Heart right ventricle (tissue), 16 donors: ENCODE results near the gene TBC1D12. TPM values are rescaled to one million over a fixed set of nuclear protein-coding genes. Genes with fewer than 3 reads are reported as not detected.

Experiments
- ATAC-seq, 8 donors: fragments of 200-7000 bp; cut with Tn5 transposase; one replicate each; pipeline ENCODE4 v1.9.1; 2020; ENCODE audit warnings: mild to moderate bottlenecking in 8 of 8, moderate library complexity in 8 of 8, moderate number of reproducible peaks in 1 of 8
- DNase-seq, 2 donors: peaks; one replicate each; pipeline ENCODE4 v3.0.0-alpha.2; 2020
- H3K27ac ChIP-seq, 10 donors: fragments of 200-600 bp; sonication (generic) in 2 of 10; one replicate each; pipeline versions ENCODE4 v1.5.0 to v1.8.0; 2020 to 2022; ENCODE audit warnings: mild to moderate bottlenecking in 3 of 10
- H3K27me3 ChIP-seq, 7 donors: fragments of 200-600 bp; one replicate each; pipeline ENCODE4 v1.8.0; 2021 to 2022; ENCODE audit warnings: mild to moderate bottlenecking in 2 of 7
- H3K36me3 ChIP-seq, 9 donors: fragments of 200-600 bp; sonication (generic) in 1 of 9; one replicate each; pipeline versions ENCODE4 v1.5.0 to v1.8.0; 2020 to 2022; ENCODE audit warnings: mild to moderate bottlenecking in 2 of 9
- H3K4me1 ChIP-seq, 9 donors: fragments of 200-600 bp; sonication (generic) in 1 of 9; one replicate each; pipeline versions ENCODE4 v1.5.0 to v1.8.0; 2020 to 2022; ENCODE audit warnings: mild to moderate bottlenecking in 4 of 9
- H3K4me3 ChIP-seq, 10 donors: fragments of 200-600 bp; sonication (generic) in 2 of 10; one replicate each; pipeline versions ENCODE4 v1.5.0 to v1.8.0; 2020 to 2022; ENCODE audit warnings: mild to moderate bottlenecking in 7 of 10, moderate library complexity in 2 of 10
- H3K9me3 ChIP-seq, 11 donors: fragments of 200-600 bp in 10 of 11; sonication (generic) in 2 of 11; one replicate each; pipeline versions ENCODE4 v1.5.0 to v1.8.0; 2013 to 2022; ENCODE audit warnings: mild to moderate bottlenecking in 2 of 11, control low read depth in 1 of 11, moderate library complexity in 1 of 11
- WGBS, 2 donors: extraction: QIAGEN DNeasy Blood & Tissue Kit; methylation state at CpG; one replicate each; pipeline ENCODE4 v1.1.7; 2013; ENCODE audit warnings: inconsistent platforms in 1 of 2; 5-methylcytosine and 5-hydroxymethylcytosine counted together
- intact Hi-C, 10 donors: fragments of 100-400 bp; cut with DNase I; formaldehyde crosslinking; loops; one replicate each; pipeline versions ENCODE4 v1.11.1 to v1.14.2; 2022
- polyA plus RNA-seq, 2 donors: library from polyadenylated mRNA; stranded (reverse); fragments of 200-250 nt; gene quantifications; one replicate each; pipeline ENCODE4 v1.2.3, GENCODE V29; 2013
- total RNA-seq, 10 donors: library from RNA; stranded (reverse); fragmentation: NEBNext Ultra II Directional in 3 of 10; extraction: Animal tissue kit (Norgen Biotek cat#: 25700) in 3 of 10; gene quantifications; one replicate each; pipeline versions ENCODE4 v1.2.1 to v1.2.4, GENCODE V29; 2021 to 2023
- TF ChIP-seq, protein P1 (sequence below), 9 donors: fragments of 200-600 bp; sonication (generic) in 2 of 9; IDR thresholded peaks; one replicate each; pipeline versions ENCODE4 v1.5.0 to v1.8.0; 2021 to 2022; ENCODE audit warnings: antibody characterized with exemption in 9 of 9, mild to moderate bottlenecking in 5 of 9, moderate library complexity in 1 of 9
- donor health status: Arrhythmogenic right ventricular cardiomyopathy.
- donor health status: ischemic (EF 13 %, LVEDD 7.1; RV severe dilation, severe dysfunction).
- donor health status: healthy with polysubstance abuse.
- donor health status: DM: no; HTN: yes; CAD: no.
- donor health status: DM: no; HTN: no; CAD: no.
- donor health status: ischemic (EF 25% LVEDD 6.9; RV normal size, moderate dysfunction).
- donor health status: ischemic (EF 25% LVEDD 5.7; RV mildly dilated, moderate dysfunction).
- donor health status: healthy.
- donor health status: DM: yes; HTN: yes; CAD: no.
- donor health status: Ischemic cardiomyopathy.
- donor health status: ischemic (EF 35%, LVEDD 5.7; RV mildly dilated, moderate dysfunction).
- donor health status: nonischemic (EF 11% LVEDD 7.7; RV severe dilation, severe dysfunction).
- donor health status: DM: yes; HTN: yes; CAD: no.
- donor health status: PGD.
- donor health status: ischemic (EF 29% LVEDD 5.4; RV normal size, mild dysfunction).
- donor health status: nonischemic (EF 23%, LVEDD 6.1; RV moderate dilation, normal function).

The TBC1D12 gene
- total and polyA plus RNA-seq, 12 donors, result 3.7 to 22.9 (median 5.0) TPM

GRCh38 chr10:94398762-94399161 lies 3.6 kb upstream of the TBC1D12 start:
- intact Hi-C loops, result no loop called here
- 87 to 92% methylated on average over 6 of the region's 6 CpGs for WGBS, 2 donors
- Histone ChIP-seq H3K27ac (no peak overlapping the region), H3K4me3 (no peak overlapping the region), H3K4me1 (peaks cover 0 to 8% (median 0%) of the 10 kb centered on the region in 9 donors), H3K27me3 (peaks cover 0 to 60% (median 7%) of the 10 kb centered on the region in 7 donors), H3K9me3 (no peaks in the 10 kb centered on the region), H3K36me3 (no peaks in the 10 kb centered on the region)
- TF ChIP-seq, protein P1, sequence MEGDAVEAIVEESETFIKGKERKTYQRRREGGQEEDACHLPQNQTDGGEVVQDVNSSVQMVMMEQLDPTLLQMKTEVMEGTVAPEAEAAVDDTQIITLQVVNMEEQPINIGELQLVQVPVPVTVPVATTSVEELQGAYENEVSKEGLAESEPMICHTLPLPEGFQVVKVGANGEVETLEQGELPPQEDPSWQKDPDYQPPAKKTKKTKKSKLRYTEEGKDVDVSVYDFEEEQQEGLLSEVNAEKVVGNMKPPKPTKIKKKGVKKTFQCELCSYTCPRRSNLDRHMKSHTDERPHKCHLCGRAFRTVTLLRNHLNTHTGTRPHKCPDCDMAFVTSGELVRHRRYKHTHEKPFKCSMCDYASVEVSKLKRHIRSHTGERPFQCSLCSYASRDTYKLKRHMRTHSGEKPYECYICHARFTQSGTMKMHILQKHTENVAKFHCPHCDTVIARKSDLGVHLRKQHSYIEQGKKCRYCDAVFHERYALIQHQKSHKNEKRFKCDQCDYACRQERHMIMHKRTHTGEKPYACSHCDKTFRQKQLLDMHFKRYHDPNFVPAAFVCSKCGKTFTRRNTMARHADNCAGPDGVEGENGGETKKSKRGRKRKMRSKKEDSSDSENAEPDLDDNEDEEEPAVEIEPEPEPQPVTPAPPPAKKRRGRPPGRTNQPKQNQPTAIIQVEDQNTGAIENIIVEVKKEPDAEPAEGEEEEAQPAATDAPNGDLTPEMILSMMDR (IDR thresholded peaks at IDR 0.05), result no peak
- ATAC-seq (no peak), DNase-seq (no peak)

DNA sequence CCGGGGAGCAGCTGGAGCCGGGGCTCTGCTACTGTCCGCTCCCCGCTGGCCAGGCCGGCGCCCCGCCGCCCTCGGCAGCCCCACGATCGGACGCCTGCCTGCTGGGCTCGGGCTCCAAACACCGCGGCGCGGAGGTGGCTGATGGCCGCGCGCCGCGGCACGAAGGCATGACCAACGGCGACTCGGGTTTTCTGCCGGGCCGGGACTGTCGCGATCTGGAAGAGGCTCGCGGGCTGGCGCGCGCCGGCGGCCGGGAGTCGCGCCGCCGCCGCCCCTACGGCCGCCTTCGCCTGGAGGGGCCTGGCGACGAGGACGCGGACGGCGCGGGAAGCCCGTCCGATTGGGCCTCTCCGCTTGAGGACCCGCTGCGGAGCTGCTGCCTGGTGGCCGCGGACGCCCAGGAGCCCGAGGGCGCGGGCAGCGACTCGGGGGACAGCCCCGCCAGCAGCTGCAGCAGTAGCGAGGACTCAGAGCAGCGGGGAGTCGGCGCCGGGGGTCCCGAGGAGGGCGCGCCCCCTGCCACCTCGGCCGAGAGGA lies 570 bp downstream of the TBC1D12 start:
- DNase-seq (peak in 1 of 2 donors; percentile 38), ATAC-seq (peak in 5 of 8 donors; percentile 13 to 48 (median 44))
- 0% methylated on average over 60 to 77 of the region's 77 CpGs for WGBS, 2 donors
- H3K27me3 ChIP-seq, result peaks cover 0 to 65% (median 0%) of the 10 kb centered on the region in 7 donors
- peaks cover 4 to 41% (median 20%) of the 10 kb centered on the region in 9 donors for H3K4me1 ChIP-seq
- H3K9me3 ChIP-seq, result no peaks in the 10 kb centered on the region
- peak overlapping the region; percentile 53 to 98 (median 89) for H3K4me3 ChIP-seq
- intact Hi-C loops, result loop anchor here in 6 of 10 donors (1.0 to 5.0 kb wide), 4 partner anchors 39 to 41 kb away; partner anchors contain the start of gene NOC3L (in 5 of the 6)
- H3K36me3 ChIP-seq, result no peaks in the 10 kb centered on the region
- H3K27ac ChIP-seq, result peak overlapping the region; percentile 83 to 97 (median 94)
- TF ChIP-seq, protein P1 (IDR thresholded peaks at IDR 0.05), result no peak

- WGBS, 2 donors, result 0 to 1% methylated on average over 51 of the region's 51 CpGs
- H3K36me3 ChIP-seq, result no peaks in the 10 kb centered on the region
- peak overlapping the region; percentile 53 to 98 (median 89) for H3K4me3 ChIP-seq
- ATAC-seq, result peak; percentile 27 to 63 (median 44)
- peaks cover 0 to 63% (median 0%) of the 10 kb centered on the region in 7 donors for H3K27me3 ChIP-seq
- H3K9me3 ChIP-seq, result no peaks in the 10 kb centered on the region
- TF ChIP-seq, protein P1 (IDR thresholded peaks at IDR 0.05), result no peak
- intact Hi-C loops, result loop anchor here in 5 of 10 donors (2.0 to 5.0 kb wide), 3 partner anchors 39 to 41 kb away; partner anchors contain the start of gene NOC3L (in 5 of the 5)
- DNase-seq, result peak; percentile 62 to 64
- H3K27ac ChIP-seq, result peak overlapping the region; percentile 83 to 97 (median 94)
- H3K4me1 ChIP-seq, result peaks cover 4 to 48% (median 22%) of the 10 kb centered on the region in 9 donors
These were observed 1.3 kb downstream of the TBC1D12 start for GRCh38 chr10:94403380-94404213.

- Histone ChIP-seq H3K27ac (no peak overlapping the region), H3K4me3 (peak overlapping the region in 3 of 10 donors; percentile 86 to 90 (median 87)), H3K4me1 (peaks cover 4 to 61% (median 27%) of the 10 kb centered on the region in 9 donors), H3K36me3 (no peaks in the 10 kb centered on the region), H3K27me3 (peaks cover 0 to 55% (median 0%) of the 10 kb centered on the region in 7 donors), H3K9me3 (no peaks in the 10 kb centered on the region)
- intact Hi-C loops, result no loop called here
- TF ChIP-seq, protein P1 (IDR thresholded peaks at IDR 0.05), result no peak
- DNase-seq, result no peak
- ATAC-seq, result no peak
These were observed 3.1 kb downstream of the TBC1D12 start for GRCh38 chr10:94405406-94405805.
